Stimulated activated CD4-positive, alpha-beta T cell treated with anti-CD3 and anti-CD28 coated beads, Interleukin-1b, Interleukin-23, amount 100 ng/mL, for 1 hour (primary cell): ENCODE measurements around the gene ATRNL1.
"Not testable (repeated sequence)": the region's sequence is repeated elsewhere in the genome, so short reads cannot be mapped to it uniquely, and the experiment has no call there.

Source experiments
- DNase-seq, 2 donors: peaks; one replicate each; pipeline ENCODE4 v3.0.0-alpha.2; 2020; ENCODE audit warnings: low read depth in 2 of 2

ATRNL1 gene

GRCh38 chr10:115747811-115748210 lies 654.6 kb downstream of the ATRNL1 start:
- no peak for DNase-seq

GRCh38 chr10:115758488-115758887 lies 665.3 kb downstream of the ATRNL1 start:
- DNase-seq, result not testable (repeated sequence)

DNA sequence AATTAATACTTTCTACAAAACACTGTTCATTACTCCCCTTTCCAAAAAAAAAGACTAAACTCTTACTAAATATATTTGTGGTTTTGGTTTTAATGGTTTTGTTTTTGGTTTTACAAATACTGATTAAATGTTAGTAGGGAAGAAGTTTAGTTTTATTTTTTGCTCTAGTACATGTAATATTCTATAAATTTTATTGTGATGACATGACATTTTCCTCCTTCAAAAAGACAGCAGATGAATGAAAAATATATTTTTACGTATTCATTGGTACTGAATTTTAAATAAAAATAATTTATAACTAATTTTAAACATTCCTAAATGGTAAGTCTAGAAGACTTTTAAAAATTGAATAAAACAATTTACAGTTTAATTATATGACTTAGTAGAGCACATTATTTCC lies 667.0 kb downstream of the ATRNL1 start:
- DNase-seq, result no peak

DNA sequence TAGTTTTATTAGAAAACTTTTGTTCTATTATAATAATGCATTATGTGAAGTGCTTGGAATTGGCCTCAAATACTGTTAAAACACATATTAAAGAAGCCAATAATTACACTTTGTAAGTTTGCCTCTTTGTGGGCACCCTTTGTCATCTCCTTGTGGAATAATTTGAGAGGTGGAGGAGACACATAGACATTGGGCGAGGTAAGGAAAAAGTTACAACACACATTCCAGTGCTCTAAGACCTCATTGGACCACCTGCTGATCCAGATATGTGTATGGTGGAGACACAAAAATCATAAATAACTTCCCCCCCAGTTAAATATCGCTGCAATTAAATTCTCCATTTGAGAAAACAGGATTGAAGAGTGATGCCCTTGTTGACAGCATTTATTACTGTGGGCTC lies 668.0 kb downstream of the ATRNL1 start:
- no peak for DNase-seq

DNA sequence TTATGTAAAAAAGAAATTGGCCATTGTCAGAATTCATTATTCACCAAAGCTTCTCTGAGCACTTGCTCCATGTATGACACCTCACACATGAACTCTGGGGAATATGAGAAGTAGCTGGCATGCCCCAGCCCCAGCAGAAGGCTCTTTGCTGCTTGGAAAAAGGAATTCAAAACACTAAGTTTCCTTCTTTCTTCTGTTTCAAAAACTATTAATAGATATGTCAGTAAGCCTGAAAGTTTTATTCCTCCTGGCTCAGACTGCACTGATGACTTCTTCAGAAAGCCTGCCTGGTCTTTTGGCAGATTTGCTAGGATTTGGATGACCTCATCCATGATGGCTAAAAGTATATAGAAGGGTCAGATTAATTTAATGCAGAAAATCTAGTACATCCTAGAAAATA lies 668.9 kb downstream of the ATRNL1 start:
- no peak for DNase-seq

GRCh38 chr10:115771755-115772154 lies 678.6 kb downstream of the ATRNL1 start:
- DNase-seq, result no peak

DNA sequence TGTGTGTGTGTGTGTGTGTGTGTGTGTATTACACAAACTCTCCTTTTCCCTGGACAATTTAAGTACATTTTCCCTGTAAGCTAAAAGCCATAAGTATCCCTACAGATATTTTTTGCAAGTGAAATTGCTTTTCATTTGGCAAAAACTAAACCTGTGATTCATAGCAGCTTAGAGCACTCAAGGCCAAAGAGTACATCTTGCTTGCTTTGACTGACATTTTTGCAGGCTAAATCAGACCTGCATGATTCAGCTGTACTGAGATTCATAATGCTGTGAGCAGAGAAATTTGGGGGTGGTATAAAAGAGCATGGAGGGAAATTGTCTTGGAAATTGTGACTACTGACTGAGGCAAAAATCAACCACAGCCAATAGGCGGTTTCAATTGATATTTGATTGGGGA lies 679.4 kb downstream of the ATRNL1 start:
- no peak for DNase-seq

DNA sequence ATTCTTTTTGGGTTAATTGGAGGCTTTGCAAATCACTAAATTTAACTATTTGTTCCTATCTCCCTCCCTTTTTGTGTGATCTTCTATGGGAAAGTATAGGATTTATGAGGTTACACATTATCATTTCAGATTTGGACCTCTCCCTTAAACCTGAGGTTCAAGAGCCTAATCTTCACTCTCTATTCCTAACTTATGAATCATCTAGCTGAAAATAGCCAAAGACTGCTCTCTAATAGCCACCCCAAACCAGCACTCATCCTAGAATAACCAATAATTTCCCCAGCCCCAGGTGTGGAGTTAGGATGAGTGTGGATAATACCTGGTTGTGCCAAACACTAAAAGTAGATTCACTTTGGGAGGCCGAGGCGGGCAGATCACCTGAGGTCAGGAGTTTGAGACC lies 680.7 kb downstream of the ATRNL1 start:
- no peak for DNase-seq

DNA sequence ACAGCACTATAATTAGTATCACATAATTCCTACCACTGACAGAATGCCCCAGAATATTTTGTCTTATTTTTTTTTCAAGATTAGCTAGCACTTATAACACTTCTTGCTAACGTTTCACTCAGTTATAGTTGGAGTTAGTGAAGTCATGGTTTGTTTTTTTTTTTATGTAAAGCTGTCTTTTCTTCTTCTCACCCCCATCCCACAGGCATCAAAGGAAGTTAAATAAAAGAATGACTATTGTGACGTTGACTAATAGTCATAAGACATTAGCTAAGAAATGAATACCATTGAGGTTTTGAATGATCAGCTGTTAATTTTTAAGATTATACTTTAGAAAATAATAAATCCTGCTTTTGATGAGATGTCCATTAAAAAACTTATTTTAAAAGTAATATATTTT lies 681.6 kb downstream of the ATRNL1 start:
- no peak for DNase-seq

GRCh38 chr10:115777646-115778045 lies 684.5 kb downstream of the ATRNL1 start:
- no peak for DNase-seq

DNA sequence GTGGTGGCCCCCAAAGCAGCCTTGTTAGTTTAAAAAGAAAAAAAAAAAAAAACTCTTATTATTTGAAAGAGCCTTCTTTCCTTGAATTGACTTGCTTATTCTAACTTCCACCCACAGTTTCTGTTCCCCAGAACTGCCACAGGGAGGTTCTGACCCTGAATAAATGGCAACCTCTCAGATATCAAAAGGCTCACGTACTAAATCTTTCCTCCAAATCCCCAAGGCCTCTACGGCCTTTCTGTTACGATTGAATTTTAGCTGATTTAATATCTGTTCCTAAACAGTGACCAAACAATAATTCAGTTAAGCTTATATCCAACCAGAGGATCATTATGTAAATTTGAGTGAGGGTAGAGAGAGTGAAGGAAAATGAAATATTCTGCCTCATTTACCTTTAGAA lies 697.1 kb downstream of the ATRNL1 start:
- no peak for DNase-seq

DNA sequence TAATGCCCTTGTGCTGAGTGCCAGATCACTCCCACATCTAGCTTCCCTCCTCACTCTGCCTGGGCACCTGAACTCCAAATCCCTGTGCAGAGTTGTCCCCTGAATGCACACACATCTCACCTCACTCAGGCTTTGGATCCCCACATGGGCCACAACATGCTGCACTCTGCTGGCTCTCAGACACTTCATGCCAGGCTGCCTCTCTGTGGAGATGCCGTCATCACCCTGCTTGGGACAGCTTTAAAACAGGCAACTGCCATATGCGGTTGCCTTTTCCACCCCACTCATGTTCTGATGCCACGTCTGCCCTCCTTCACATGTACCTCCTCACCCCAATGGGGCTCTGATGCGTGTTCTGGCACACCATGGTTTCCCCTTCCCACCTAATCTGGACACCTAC lies 702.8 kb downstream of the ATRNL1 start:
- DNase-seq, result no peak

DNA sequence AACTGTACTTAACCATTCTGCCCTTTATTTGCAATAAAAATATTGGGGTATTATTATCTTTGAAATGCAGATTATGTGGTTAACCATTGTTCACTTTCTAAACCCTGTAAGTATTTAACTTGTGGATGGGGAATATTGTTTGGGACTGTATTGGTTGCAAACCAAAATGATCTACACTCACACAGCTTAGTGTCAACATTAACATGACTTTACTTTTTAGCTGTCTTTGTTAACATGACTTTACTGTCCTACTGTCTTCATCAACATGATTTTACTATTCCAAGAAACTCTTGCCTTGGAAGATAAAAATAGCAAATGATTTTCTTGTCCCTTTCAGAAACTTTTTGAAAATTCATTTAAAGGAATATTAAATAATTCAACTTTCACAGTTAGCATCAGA lies 708.3 kb downstream of the ATRNL1 start:
- no peak for DNase-seq

- DNase-seq, result no peak
Observed at GRCh38 chr10:115801992-115802391, 708.8 kb downstream of the ATRNL1 start.

- no peak for DNase-seq
Observed at GRCh38 chr10:115802911-115803310, 709.7 kb downstream of the ATRNL1 start.

- no peak for DNase-seq
Observed at GRCh38 chr10:115814542-115814941, 721.4 kb downstream of the ATRNL1 start.

GRCh38 chr10:115818012-115818411 lies 724.8 kb downstream of the ATRNL1 start:
- DNase-seq, result no peak

DNA sequence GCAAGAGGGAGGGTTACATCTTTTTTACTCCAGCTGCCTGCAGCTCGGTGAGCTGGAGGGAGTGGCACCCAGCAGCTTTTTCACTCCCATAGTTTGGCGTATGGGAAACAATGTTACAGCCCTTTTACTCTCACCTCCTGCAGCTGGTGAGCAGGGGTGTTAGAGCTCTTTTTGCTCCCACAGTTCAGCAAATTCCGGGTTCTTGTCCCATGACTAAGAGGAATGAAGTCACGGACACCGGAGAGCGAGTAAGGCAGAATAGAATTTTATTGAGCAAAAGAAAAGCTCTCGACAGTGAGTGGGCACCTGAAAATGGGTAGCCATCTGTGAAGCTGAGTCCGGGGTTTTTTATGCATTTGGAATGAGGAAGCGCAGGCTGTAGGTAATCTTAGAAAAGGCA lies 733.2 kb downstream of the ATRNL1 start:
- no peak for DNase-seq

- no peak for DNase-seq
Observed at GRCh38 chr10:115827231-115828009, 734.3 kb downstream of the ATRNL1 start.

DNA sequence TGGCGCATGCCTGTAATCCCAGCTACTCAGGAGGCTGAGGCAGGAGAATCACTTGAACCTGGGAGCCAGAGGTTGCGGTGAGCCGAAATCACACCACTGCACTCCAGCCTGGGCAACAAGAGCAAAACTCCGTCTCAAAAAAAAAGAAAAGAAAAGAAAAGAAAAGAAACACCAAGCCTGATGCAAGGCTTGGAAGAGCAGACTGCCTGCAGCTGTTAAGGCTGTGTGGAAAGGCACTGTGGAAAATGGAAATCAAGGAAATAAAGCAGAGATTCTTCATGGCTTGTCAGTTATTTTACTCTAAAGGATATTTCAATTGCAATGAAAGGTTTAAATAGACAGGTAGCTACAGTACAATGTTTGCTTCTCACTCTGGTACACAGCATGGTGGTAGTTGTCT lies 735.0 kb downstream of the ATRNL1 start:
- DNase-seq, result not testable (repeated sequence)

DNA sequence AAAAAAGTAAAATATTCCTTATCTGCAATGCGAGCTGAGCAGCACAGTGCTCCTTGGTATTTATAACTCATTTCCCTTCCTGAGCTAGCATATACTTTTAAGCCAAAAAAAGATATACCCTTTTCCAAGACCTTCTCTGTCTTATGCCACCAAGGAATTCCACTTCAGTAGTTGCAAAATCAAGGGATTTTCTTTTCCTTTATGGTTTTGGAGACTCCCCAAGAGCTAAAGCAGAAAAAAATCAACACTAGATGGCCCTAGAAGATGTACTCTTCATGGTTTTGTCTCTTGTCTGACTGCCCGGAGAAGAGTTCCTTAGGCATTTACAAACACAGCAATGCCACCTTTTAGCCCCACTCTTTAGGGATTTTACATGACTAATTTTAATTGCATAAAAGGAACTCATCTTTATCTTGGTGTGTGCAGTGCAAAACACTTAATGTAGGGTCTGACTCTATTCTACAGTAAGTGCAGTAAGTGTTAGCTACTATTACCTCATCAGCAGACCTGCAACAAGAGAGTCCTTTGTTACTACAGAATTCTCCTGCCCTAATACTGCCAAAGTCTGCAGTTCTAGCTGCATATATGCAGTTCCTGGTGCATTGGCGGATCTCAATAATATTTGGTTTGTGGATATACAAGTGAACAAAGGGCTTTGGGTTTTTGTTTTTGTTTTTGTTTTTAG lies 736.5 kb downstream of the ATRNL1 start:
- DNase-seq, result no peak

GRCh38 chr10:115830265-115830970 lies 737.3 kb downstream of the ATRNL1 start:
- DNase-seq, result no peak

GRCh38 chr10:115831016-115831415 lies 737.9 kb downstream of the ATRNL1 start:
- DNase-seq, result no peak
